Left lung (tissue), 10 donors: ENCODE data around the gene CEP120. TPM values are rescaled to one million over a fixed set of nuclear protein-coding genes. Genes with fewer than 3 reads are reported as not detected.
"Not testable (repeated sequence)": the region's sequence is repeated elsewhere in the genome, so short reads cannot be mapped to it uniquely, and the experiment has no call there.

ENCODE experiments used
- ATAC-seq: fragments of 200-7000 bp; cut with Tn5 transposase; one replicate; pipeline ENCODE4 v1.9.1; 2020; ENCODE audit warnings: moderate library complexity
- DNase-seq, 4 donors: peaks; one replicate each; pipeline ENCODE4 v3.0.0-alpha.2; 2013 to 2020
- H3K27ac ChIP-seq, 2 donors: fragments of 200-600 bp; sonication (generic) in 1 of 2; one replicate each; pipeline versions ENCODE4 v1.5.0 to v1.8.0; 2020 to 2021
- H3K27me3 ChIP-seq, 2 donors: fragments of 200-600 bp; sonication (generic) in 1 of 2; one replicate each; pipeline versions ENCODE4 v1.5.0 to v1.8.0; 2020 to 2021
- H3K36me3 ChIP-seq, 2 donors: fragments of 200-600 bp; sonication (generic) in 1 of 2; one replicate each; pipeline versions ENCODE4 v1.5.0 to v1.8.0; 2020 to 2021
- H3K4me1 ChIP-seq, 2 donors: fragments of 200-600 bp; one replicate each; pipeline ENCODE4 v1.8.0; 2021
- H3K4me3 ChIP-seq, 2 donors: fragments of 200-600 bp; sonication (generic) in 1 of 2; one replicate each; pipeline versions ENCODE4 v1.5.0 to v1.8.0; 2020 to 2021; ENCODE audit warnings: mild to moderate bottlenecking in 1 of 2
- H3K9me3 ChIP-seq, 2 donors: fragments of 200-600 bp; sonication (generic) in 1 of 2; one replicate each; pipeline versions ENCODE4 v1.5.0 to v1.8.0; 2020 to 2021
- intact Hi-C, 2 donors: fragments of 100-400 bp; cut with DNase I; formaldehyde crosslinking; loops; one replicate each; pipeline versions ENCODE4 v1.11.2 to v1.14.2; 2022
- polyA plus RNA-seq, 6 donors: library from polyadenylated mRNA; unstranded; fragments of 120-200 nt; gene quantifications; one replicate each; pipeline ENCODE4 v1.2.1, GENCODE V29; 2013; ENCODE audit not compliant: insufficient read length in 6 of 6
- total RNA-seq, 2 donors: library from RNA; stranded (reverse); fragmentation: NEBNext Ultra II Directional; extraction: Animal tissue kit (Norgen Biotek cat#: 25700); gene quantifications; one replicate each; pipeline ENCODE4 v1.2.1, GENCODE V29; 2021
- TF ChIP-seq, protein P1 (sequence below), 2 donors: fragments of 200-600 bp; sonication (generic) in 1 of 2; IDR thresholded peaks; one replicate each; pipeline versions ENCODE4 v1.5.0 to v1.8.0; 2021; ENCODE audit warnings: antibody characterized with exemption in 2 of 2
- donor health status: DM: no; HTN: yes; CAD: no.
- donor health status: DM: no; HTN: no; CAD: no.

Gene CEP120
- total and polyA plus RNA-seq, 8 donors = 14.2 to 28.2 (median 25.2) TPM

DNA sequence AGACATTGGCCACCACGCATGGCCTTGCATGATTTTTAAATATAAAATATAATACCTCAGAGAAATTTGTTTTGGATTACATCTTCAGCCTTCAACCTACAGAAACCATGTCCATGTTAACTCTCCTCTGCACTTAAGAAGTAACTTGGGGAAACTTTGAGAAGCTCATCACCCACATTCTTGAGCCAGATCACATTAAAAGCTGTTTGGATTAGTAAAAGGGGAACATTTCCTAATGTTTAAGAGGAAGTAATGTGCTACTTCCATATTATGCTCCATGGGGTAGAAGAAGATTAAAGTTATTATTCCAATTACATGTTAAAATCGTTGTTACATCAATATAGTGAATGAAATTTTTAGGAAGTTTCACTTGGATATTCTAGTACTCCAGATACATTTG is 10.4 kb upstream of the CEP120 start:
- H3K4me3 ChIP-seq = no peak overlapping the region
- H3K9me3 ChIP-seq = no peaks in the 10 kb centered on the region
- intact Hi-C loops = no loop called here

DNA sequence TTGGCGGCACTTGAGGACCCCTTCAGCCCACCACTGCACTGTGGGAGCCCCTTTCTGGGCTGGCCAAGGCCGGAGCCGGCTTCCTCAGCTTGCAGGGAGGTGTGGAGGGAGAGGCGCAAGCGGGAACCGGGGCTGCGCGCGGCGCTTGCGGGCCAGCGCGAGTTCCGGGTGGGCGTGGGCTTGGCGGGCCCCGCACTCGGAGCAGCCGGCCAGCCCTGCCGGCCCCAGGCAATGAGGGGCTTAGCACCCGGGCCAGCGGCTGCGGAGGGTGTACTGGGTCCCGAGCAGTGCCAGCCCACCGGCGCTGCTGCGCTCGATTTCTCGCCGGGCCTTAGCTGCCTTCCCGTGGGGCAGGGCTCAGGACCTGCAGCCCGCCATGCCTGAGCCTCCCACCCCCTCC is 7.2 kb upstream of the CEP120 start:
- H3K9me3 ChIP-seq, H3K4me3 ChIP-seq, H3K27me3 ChIP-seq, intact Hi-C loops, ATAC-seq, H3K36me3 ChIP-seq: not testable (repeated sequence)
- Histone ChIP-seq H3K27ac (peak overlapping the region in 1 of 2 donors; percentile 82), H3K4me1 (peaks cover 0 to 25% of the 10 kb centered on the region in 2 donors)
- DNase-seq = peak in 1 of 4 donors; percentile 73

More for the DNA sequence above, 10.4 kb upstream of the CEP120 start:
- no peak overlapping the region for H3K27ac ChIP-seq
- TF ChIP-seq, protein P1, sequence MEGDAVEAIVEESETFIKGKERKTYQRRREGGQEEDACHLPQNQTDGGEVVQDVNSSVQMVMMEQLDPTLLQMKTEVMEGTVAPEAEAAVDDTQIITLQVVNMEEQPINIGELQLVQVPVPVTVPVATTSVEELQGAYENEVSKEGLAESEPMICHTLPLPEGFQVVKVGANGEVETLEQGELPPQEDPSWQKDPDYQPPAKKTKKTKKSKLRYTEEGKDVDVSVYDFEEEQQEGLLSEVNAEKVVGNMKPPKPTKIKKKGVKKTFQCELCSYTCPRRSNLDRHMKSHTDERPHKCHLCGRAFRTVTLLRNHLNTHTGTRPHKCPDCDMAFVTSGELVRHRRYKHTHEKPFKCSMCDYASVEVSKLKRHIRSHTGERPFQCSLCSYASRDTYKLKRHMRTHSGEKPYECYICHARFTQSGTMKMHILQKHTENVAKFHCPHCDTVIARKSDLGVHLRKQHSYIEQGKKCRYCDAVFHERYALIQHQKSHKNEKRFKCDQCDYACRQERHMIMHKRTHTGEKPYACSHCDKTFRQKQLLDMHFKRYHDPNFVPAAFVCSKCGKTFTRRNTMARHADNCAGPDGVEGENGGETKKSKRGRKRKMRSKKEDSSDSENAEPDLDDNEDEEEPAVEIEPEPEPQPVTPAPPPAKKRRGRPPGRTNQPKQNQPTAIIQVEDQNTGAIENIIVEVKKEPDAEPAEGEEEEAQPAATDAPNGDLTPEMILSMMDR (IDR thresholded peaks at IDR 0.05) = no peak
- H3K4me1 ChIP-seq = peaks cover 0 to 20% of the 10 kb centered on the region in 2 donors
- DNase-seq (no peak), ATAC-seq (no peak)
- H3K36me3 ChIP-seq = no peaks in the 10 kb centered on the region
- no peaks in the 10 kb centered on the region for H3K27me3 ChIP-seq

DNA sequence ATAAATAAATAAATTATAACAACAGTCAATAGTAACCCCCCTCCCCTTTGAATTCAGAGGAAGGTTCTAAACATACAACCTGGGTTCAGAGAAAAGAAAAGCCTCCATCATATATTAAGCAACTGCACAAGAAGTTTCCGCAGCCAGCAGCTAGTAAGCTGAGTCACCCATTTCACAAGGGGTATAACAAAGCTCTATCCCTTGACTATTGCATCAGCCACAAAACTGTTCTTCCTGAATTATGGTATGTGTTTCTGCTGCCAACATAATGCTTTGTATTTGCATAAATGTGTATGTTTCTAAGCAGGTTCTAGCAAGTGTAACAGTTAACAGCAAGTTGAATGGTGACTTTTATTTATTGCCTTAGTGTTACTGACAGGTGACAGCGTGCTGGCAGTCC is 6.8 kb upstream of the CEP120 start:
- peak; percentile 77 for ATAC-seq

GRCh38 chr5:123429221-123429954 is 6.2 kb upstream of the CEP120 start:
- Histone ChIP-seq H3K9me3 (no peaks in the 10 kb centered on the region), H3K27me3 (no peaks in the 10 kb centered on the region), H3K4me3 (no peak overlapping the region), H3K27ac (peak overlapping the region in 1 of 2 donors; percentile 82), H3K36me3 (no peaks in the 10 kb centered on the region), H3K4me1 (peaks cover 0 to 25% of the 10 kb centered on the region in 2 donors)
- TF ChIP-seq, protein P1 (IDR thresholded peaks at IDR 0.05) = no peak
- ATAC-seq = no peak
- intact Hi-C loops = no loop called here
- DNase-seq = no peak

More for the DNA sequence above, 6.8 kb upstream of the CEP120 start:
- H3K4me3 ChIP-seq = no peak overlapping the region
- intact Hi-C loops = no loop called here
- H3K4me1 ChIP-seq = peaks cover 0 to 25% of the 10 kb centered on the region in 2 donors
- peak in 1 of 4 donors; percentile 34 for DNase-seq
- H3K9me3 ChIP-seq = no peaks in the 10 kb centered on the region
- H3K27me3 ChIP-seq = no peaks in the 10 kb centered on the region
- TF ChIP-seq, protein P1 (IDR thresholded peaks at IDR 0.05) = no peak
- peak overlapping the region in 1 of 2 donors; percentile 82 for H3K27ac ChIP-seq
- no peaks in the 10 kb centered on the region for H3K36me3 ChIP-seq

GRCh38 chr5:123428521-123429220 is 5.5 kb upstream of the CEP120 start:
- intact Hi-C loops = no loop called here
- Histone ChIP-seq H3K36me3 (no peaks in the 10 kb centered on the region), H3K9me3 (no peaks in the 10 kb centered on the region), H3K4me1 (peaks cover 0 to 28% of the 10 kb centered on the region in 2 donors), H3K27ac (peak overlapping the region in 1 of 2 donors; percentile 82), H3K27me3 (no peaks in the 10 kb centered on the region), H3K4me3 (no peak overlapping the region)
- no peak for DNase-seq
- TF ChIP-seq, protein P1 (IDR thresholded peaks at IDR 0.05) = no peak
- no peak for ATAC-seq
